RWPE1 (cell line): ENCODE results near the gene CCDC117.

Experiments used
- CTCF ChIA-PET: fragments of 350-600 bp; sonication (Branson Sonifier 250); formaldehyde crosslinking; extraction: SDS; loops from one replicate; lab custom pipeline; 2021; lab: Yijun Ruan, JAX
- POLR2A ChIA-PET: fragments of 400-600 bp; formaldehyde crosslinking; extraction: SDS; loops from one replicate; lab custom pipeline; 2020; ENCODE audit warnings: antibody characterized with exemption; ENCODE audit not compliant: low non-redundant PET; lab: Yijun Ruan, JAX
- DNase-seq: peaks from one replicate; pipeline ENCODE4 v3.0.0; 2012; ENCODE audit warnings: low spot score
- H3K27ac ChIP-seq: fragments of 450-650 bp; 2 replicates; pipeline ENCODE4 v1.5.1; 2017
- TF ChIP-seq, protein P1 (sequence below): fragments of 450-650 bp; conservative IDR thresholded peaks from 2 replicates; pipeline ENCODE4 v1.5.1; 2017; ENCODE audit warnings: low read depth, mild to moderate bottlenecking

The CCDC117 gene

DNA sequence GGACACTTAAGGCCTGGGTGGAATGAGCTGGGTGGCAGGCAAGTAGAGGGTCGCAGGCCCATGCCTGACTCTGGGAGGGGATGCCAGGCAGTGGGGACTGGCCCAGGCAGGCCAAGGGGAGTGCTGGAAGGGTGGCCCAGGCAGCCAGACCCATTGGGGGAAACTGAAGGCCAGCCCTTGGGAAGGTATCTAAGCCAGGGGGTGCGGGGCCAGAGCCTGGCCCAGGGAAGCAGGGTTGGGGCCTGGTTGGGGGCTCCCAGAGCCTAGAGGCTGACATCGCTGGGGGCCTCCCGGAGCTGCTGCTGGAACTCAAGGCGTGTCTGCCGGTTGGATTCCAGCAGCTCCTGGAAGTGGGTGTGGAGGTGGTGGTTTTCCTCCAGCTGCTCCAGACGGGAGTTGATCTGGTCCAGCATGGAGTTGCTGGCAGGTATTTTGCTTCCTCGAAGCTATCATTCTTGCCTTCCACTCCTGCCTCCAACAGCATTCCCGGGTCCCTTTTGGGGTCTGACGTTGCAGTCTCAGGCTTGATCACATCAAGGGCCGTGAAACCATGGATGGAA lies 63.2 kb downstream of the CCDC117 start:
- ChIA-PET CTCF (no interaction called here), POLR2A (no interaction called here)
- no peak overlapping the region for H3K27ac ChIP-seq
- TF ChIP-seq, protein P1, sequence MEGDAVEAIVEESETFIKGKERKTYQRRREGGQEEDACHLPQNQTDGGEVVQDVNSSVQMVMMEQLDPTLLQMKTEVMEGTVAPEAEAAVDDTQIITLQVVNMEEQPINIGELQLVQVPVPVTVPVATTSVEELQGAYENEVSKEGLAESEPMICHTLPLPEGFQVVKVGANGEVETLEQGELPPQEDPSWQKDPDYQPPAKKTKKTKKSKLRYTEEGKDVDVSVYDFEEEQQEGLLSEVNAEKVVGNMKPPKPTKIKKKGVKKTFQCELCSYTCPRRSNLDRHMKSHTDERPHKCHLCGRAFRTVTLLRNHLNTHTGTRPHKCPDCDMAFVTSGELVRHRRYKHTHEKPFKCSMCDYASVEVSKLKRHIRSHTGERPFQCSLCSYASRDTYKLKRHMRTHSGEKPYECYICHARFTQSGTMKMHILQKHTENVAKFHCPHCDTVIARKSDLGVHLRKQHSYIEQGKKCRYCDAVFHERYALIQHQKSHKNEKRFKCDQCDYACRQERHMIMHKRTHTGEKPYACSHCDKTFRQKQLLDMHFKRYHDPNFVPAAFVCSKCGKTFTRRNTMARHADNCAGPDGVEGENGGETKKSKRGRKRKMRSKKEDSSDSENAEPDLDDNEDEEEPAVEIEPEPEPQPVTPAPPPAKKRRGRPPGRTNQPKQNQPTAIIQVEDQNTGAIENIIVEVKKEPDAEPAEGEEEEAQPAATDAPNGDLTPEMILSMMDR: no peak
- DNase-seq: no peak

DNA sequence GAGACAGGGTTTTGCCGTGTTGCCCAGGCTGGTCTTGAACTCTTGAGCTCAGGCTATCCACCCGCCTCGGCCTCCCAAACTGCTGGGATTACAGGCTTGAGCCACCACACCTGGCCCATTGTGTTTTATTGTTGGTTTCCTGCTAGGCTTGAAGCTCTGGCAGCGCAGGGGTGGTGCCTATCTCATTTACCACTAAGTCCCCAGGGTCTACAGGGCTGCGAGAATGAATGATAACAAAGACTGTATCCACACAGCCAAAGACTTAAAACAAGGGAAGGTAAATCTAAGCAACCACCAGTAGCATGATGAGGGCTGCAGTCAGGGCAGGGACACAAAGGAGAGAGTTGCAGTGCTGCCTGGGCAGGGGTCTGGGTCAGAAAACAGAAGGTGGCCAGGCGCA lies 65.1 kb downstream of the CCDC117 start:
- ChIA-PET POLR2A (no interaction called here), CTCF (interaction anchor here (0.7 kb wide), 1 partner anchor 8 kb away, joined by 3 read pairs; no protein-coding TSS in a partner anchor)
- TF ChIP-seq, protein P1: no peak
- no peak for DNase-seq
- H3K27ac ChIP-seq: no peak overlapping the region
